GM12872 (cell line): ENCODE results near the gene FGA.

ENCODE experiments used
- CTCF ChIP-seq: IDR thresholded peaks from 3 replicates; pipeline ENCODE4 v1.5.1; 2011; ENCODE audit warnings: low read depth, mild to moderate bottlenecking, low read length, moderate library complexity; ENCODE audit not compliant: insufficient read depth

Gene FGA

GRCh38 chr4:154614306-154614705, 23.8 kb upstream of the FGA start:
- no peak for TF ChIP-seq CTCF

- no peak for TF ChIP-seq CTCF
These were observed 22.2 kb upstream of the FGA start, which contains the start of gene FGG for GRCh38 chr4:154612472-154613414. Gene FGG, minus strand, starts transcription at chr4:154612656. Its CDS starts 47 bp downstream, at chr4:154612609.

GRCh38 chr4:154611833-154612232, 21.3 kb upstream of the FGA start:
- no peak for TF ChIP-seq CTCF

- no peak for TF ChIP-seq CTCF
These were observed 20.0 kb upstream of the FGA start for GRCh38 chr4:154610582-154610981.

GRCh38 chr4:154609532-154609931, 19.0 kb upstream of the FGA start:
- TF ChIP-seq CTCF, result no peak

GRCh38 chr4:154608361-154609252, 18.1 kb upstream of the FGA start:
- no peak for TF ChIP-seq CTCF
